PFSK-1 (cell line): Measurements from ENCODE around the gene DNAAF5.

Experiments
- FOXP2 ChIP-seq: optimal IDR thresholded peaks from 2 replicates; pipeline ENCODE3; 2011; ENCODE audit warnings: borderline replicate concordance, control low read depth, inconsistent platforms; ENCODE audit not compliant: insufficient read depth; ENCODE audit errors: extremely low read length, extremely low read depth
- POLR2AphosphoS5 ChIP-seq: IDR thresholded peaks from 2 replicates; pipeline ENCODE4 v1.6.1; 2012; ENCODE audit warnings: low read depth, mild to moderate bottlenecking, control low read depth, low read length, moderate library complexity
- SIN3A ChIP-seq: IDR thresholded peaks from 2 replicates; pipeline ENCODE4 v1.6.1; 2012; ENCODE audit warnings: mild to moderate bottlenecking, low read length, moderate library complexity, borderline replicate concordance; ENCODE audit not compliant: insufficient read depth
- TAF1 ChIP-seq: IDR thresholded peaks from 2 replicates; pipeline ENCODE4 v1.6.1; 2012; ENCODE audit warnings: low read length, control low read depth, borderline replicate concordance; ENCODE audit not compliant: insufficient read depth
- TF ChIP-seq, protein P1 (sequence below), 2 experiments: IDR thresholded peaks; 2 replicates each; pipeline versions ENCODE4 v1.6.1 to v1.8.0; 2011 to 2012; ENCODE audit warnings: low read depth in 2 of 2, low read length in 2 of 2, control low read depth in 1 of 2, inconsistent platforms in 1 of 2, mild to moderate bottlenecking in 1 of 2, moderate library complexity in 1 of 2; ENCODE audit not compliant: insufficient read depth in 1 of 2

The DNAAF5 gene

GRCh38 chr7:682810-683209, 43.7 kb upstream of the DNAAF5 start:
- TF ChIP-seq, protein P1, sequence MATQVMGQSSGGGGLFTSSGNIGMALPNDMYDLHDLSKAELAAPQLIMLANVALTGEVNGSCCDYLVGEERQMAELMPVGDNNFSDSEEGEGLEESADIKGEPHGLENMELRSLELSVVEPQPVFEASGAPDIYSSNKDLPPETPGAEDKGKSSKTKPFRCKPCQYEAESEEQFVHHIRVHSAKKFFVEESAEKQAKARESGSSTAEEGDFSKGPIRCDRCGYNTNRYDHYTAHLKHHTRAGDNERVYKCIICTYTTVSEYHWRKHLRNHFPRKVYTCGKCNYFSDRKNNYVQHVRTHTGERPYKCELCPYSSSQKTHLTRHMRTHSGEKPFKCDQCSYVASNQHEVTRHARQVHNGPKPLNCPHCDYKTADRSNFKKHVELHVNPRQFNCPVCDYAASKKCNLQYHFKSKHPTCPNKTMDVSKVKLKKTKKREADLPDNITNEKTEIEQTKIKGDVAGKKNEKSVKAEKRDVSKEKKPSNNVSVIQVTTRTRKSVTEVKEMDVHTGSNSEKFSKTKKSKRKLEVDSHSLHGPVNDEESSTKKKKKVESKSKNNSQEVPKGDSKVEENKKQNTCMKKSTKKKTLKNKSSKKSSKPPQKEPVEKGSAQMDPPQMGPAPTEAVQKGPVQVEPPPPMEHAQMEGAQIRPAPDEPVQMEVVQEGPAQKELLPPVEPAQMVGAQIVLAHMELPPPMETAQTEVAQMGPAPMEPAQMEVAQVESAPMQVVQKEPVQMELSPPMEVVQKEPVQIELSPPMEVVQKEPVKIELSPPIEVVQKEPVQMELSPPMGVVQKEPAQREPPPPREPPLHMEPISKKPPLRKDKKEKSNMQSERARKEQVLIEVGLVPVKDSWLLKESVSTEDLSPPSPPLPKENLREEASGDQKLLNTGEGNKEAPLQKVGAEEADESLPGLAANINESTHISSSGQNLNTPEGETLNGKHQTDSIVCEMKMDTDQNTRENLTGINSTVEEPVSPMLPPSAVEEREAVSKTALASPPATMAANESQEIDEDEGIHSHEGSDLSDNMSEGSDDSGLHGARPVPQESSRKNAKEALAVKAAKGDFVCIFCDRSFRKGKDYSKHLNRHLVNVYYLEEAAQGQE (IDR thresholded peaks at IDR 0.05; ENCODE audit: insufficient read depth in 1 of 2, low read depth in 2 of 2, low read length in 2 of 2), result no peak
- TF ChIP-seq TAF1, result no peak
- TF ChIP-seq POLR2AphosphoS5, result no peak
- no peak for TF ChIP-seq FOXP2
- TF ChIP-seq SIN3A, result no peak

- TF ChIP-seq, protein P1 (IDR thresholded peaks at IDR 0.05; ENCODE audit: insufficient read depth in 1 of 2, low read depth in 2 of 2, low read length in 2 of 2), result no peak
- TF ChIP-seq POLR2AphosphoS5 (no peak), TAF1 (no peak), SIN3A (no peak), FOXP2 (no peak)
Measured at GRCh38 chr7:683526-684205, 42.8 kb upstream of the DNAAF5 start.

- TF ChIP-seq FOXP2, result no peak
- TF ChIP-seq, protein P1 (IDR thresholded peaks at IDR 0.05; ENCODE audit: insufficient read depth in 1 of 2, low read depth in 2 of 2, low read length in 2 of 2), result no peak
- no peak for TF ChIP-seq TAF1
Measured at GRCh38 chr7:684416-684815, 42.1 kb upstream of the DNAAF5 start.

DNA sequence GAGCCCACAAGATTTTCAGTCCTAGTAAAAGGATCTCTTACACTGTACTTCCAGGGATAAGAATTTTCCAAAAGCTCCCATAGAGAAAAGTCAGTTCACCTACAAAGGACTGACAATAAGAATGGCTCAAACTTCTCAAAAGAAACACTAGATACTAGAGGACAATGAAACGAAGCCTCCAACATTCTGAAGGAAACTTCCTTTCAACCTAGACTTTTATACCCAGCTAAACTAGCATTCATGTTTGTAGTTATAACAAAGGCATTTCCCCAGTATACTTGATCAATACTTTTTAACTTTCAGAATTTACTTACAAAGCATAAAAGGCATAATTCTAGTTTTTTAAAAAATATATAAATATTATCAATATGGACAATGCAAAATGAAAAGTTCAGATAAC, 41.0 kb upstream of the DNAAF5 start:
- TF ChIP-seq, protein P1 (IDR thresholded peaks at IDR 0.05; ENCODE audit: insufficient read depth in 1 of 2, low read depth in 2 of 2, low read length in 2 of 2), result no peak
- TF ChIP-seq SIN3A (no peak), POLR2AphosphoS5 (no peak), FOXP2 (no peak), TAF1 (no peak)

DNA sequence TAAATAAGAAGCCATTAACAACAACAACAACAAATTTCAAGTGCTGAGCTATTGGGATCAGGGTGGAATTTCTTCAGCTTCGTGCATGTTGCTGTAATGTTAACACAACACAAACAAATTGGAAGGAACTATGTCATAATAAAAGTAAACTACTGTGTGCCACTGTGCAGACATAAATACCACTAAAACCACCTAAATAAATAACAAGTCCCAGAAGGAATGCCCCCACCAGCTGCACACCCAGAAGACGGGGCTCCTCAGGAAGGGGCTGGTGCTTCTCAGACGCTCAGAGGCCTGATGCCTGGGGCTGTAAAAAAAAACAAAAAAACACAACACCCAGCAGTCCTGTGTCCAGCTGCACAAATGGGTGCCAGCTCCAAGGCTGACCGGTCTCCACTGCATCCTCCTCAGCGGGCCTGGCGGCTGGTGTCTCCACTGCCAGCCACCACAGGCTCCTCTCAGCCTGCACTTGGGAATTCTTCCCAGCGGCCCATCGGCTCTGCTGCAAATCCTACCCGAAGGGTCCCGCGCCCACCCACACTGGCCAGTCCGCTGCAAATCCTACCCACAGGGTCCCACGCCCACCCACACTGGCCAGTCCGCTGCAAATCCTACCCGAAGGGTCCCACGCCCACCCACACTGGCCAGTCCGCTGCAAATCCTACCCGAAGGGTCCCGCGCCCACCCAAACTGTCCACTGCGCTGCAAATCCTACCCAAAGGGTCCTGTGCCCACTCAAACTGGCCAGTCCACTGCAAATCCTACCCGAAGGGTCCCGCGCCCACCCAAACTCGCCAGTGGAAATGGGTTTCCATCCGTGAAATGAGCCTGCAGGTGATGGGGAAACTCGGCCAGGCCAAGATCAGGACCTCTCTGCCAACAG, 35.8 kb upstream of the DNAAF5 start:
- TF ChIP-seq FOXP2, result no peak
- TF ChIP-seq, protein P1 (IDR thresholded peaks at IDR 0.05; ENCODE audit: insufficient read depth in 1 of 2, low read depth in 2 of 2, low read length in 2 of 2), result no peak
